SKM-1 (cell line): Measurements from ENCODE around the gene PARD3.
"Not testable (repeated sequence)": the region's sequence is repeated elsewhere in the genome, so short reads cannot be mapped to it uniquely, and the experiment has no call there.

Experiments
- DNase-seq: peaks from one replicate; lab custom pipeline; 2025; ENCODE audit not compliant: unreplicated experiment; lab: John Stamatoyannopoulos, UW

Gene PARD3

GRCh38 chr10:34745244-34745643 is 69.9 kb downstream of the PARD3 start:
- no peak for DNase-seq

- no peak for DNase-seq
These were observed 70.5 kb downstream of the PARD3 start for GRCh38 chr10:34744590-34744989.

GRCh38 chr10:34743814-34744213 is 71.3 kb downstream of the PARD3 start:
- no peak for DNase-seq

GRCh38 chr10:34742456-34742855 is 72.6 kb downstream of the PARD3 start:
- DNase-seq = no peak

GRCh38 chr10:34741087-34741486 is 74.0 kb downstream of the PARD3 start:
- not testable (repeated sequence) for DNase-seq

- DNase-seq = no peak
These were observed 74.8 kb downstream of the PARD3 start for GRCh38 chr10:34740321-34740720.

GRCh38 chr10:34739915-34740314 is 75.2 kb downstream of the PARD3 start:
- no peak for DNase-seq

GRCh38 chr10:34737772-34738169 is 77.3 kb downstream of the PARD3 start:
- DNase-seq = no peak

- no peak for DNase-seq
These were observed 77.9 kb downstream of the PARD3 start for GRCh38 chr10:34736976-34737771.

- DNase-seq = no peak
These were observed 80.2 kb downstream of the PARD3 start for GRCh38 chr10:34734918-34735317.

GRCh38 chr10:34732926-34733325 is 82.2 kb downstream of the PARD3 start:
- DNase-seq = no peak

- no peak for DNase-seq
These were observed 83.0 kb downstream of the PARD3 start for GRCh38 chr10:34731885-34732701.

GRCh38 chr10:34731213-34731612 is 83.9 kb downstream of the PARD3 start:
- DNase-seq = no peak

GRCh38 chr10:34730726-34731125 is 84.4 kb downstream of the PARD3 start:
- no peak for DNase-seq

GRCh38 chr10:34729619-34730018 is 85.5 kb downstream of the PARD3 start:
- DNase-seq = no peak

GRCh38 chr10:34728361-34728760 is 86.7 kb downstream of the PARD3 start:
- no peak for DNase-seq

GRCh38 chr10:34727595-34728033 is 87.5 kb downstream of the PARD3 start:
- DNase-seq = no peak

- DNase-seq = no peak
These were observed 88.2 kb downstream of the PARD3 start for GRCh38 chr10:34726862-34727261.

GRCh38 chr10:34723750-34724149 is 91.3 kb downstream of the PARD3 start:
- DNase-seq = no peak

- no peak for DNase-seq
These were observed 92.7 kb downstream of the PARD3 start for GRCh38 chr10:34722404-34722803.

- no peak for DNase-seq
These were observed 93.8 kb downstream of the PARD3 start for GRCh38 chr10:34721208-34721840.

GRCh38 chr10:34719746-34720145 is 95.3 kb downstream of the PARD3 start:
- no peak for DNase-seq
